Gastroesophageal sphincter (tissue), 4 donors: ENCODE results near the gene FAM3B. TPM values are rescaled to one million over a fixed set of nuclear protein-coding genes. Genes with fewer than 3 reads are reported as not detected.

Source experiments
- ATAC-seq: fragments of 150-250 bp; one replicate; pipeline ENCODE4 v1.9.1; 2016; ENCODE audit warnings: mild to moderate bottlenecking, moderate library complexity
- H3K27ac ChIP-seq, 4 donors: fragments of 200-600 bp; sonication (generic) in 3 of 4; 1 replicate in 3 of 4; 2 replicates in 1 of 4; pipeline ENCODE4 v1.5.1; 2016 to 2019
- H3K27me3 ChIP-seq: fragments of 200-600 bp; sonication (generic); one replicate; pipeline ENCODE4 v1.5.1; 2019
- H3K36me3 ChIP-seq, 2 donors: fragments of 200-600 bp; sonication (generic); one replicate each; pipeline ENCODE4 v1.5.1; 2019; ENCODE audit warnings: control low read depth in 1 of 2
- H3K4me1 ChIP-seq, 3 donors: fragments of 200-600 bp; sonication (generic); 1 replicate in 2 of 3; 2 replicates in 1 of 3; pipeline ENCODE4 v1.5.1; 2016 to 2019; ENCODE audit warnings: control low read depth in 2 of 3
- H3K4me3 ChIP-seq, 2 donors: fragments of 200-600 bp; sonication (generic); one replicate each; pipeline ENCODE4 v1.5.1; 2019; ENCODE audit warnings: mild to moderate bottlenecking in 1 of 2, moderate library complexity in 1 of 2
- H3K9me3 ChIP-seq, 3 donors: fragments of 200-600 bp; sonication (generic); one replicate each; pipeline ENCODE4 v1.5.1; 2017 to 2019; ENCODE audit warnings: control low read depth in 2 of 3
- EP300 ChIP-seq: sonication (generic); formaldehyde crosslinking; IDR thresholded peaks from one replicate; pipeline ENCODE4 v1.6.1; 2017; ENCODE audit warnings: antibody characterized with exemption, mild to moderate bottlenecking
- POLR2A ChIP-seq, 2 donors: fragments of 450-650 bp; IDR thresholded peaks; one replicate each; pipeline ENCODE4 v1.6.1; 2017; ENCODE audit warnings: antibody characterized with exemption in 2 of 2, mild to moderate bottlenecking in 2 of 2, moderate library complexity in 1 of 2
- POLR2AphosphoS5 ChIP-seq: sonication (generic); formaldehyde crosslinking; IDR thresholded peaks from one replicate; pipeline ENCODE4 v1.6.1; 2017; ENCODE audit warnings: antibody characterized with exemption
- WGBS, 2 donors: methylation state at CpG; one replicate each; pipeline ENCODE4 v1.1.5; 2018; ENCODE audit warnings: low coverage in 1 of 2; 5-methylcytosine and 5-hydroxymethylcytosine counted together
- total RNA-seq, 4 donors: library from RNA; depleted of rRNA; stranded (reverse); fragments of >200 nt; gene quantifications; one replicate each; pipeline ENCODE4 v1.1.0, GENCODE V29; 2016
- TF ChIP-seq, protein P1 (sequence below), 4 experiments: fragments of 200-600 bp in 2 of 4; fragments of 450-650 bp in 2 of 4; sonication (generic) in 1 of 4; IDR thresholded peaks; one replicate each; pipeline ENCODE4 v1.5.1; 2017 to 2019; ENCODE audit warnings: antibody characterized with exemption in 4 of 4, mild to moderate bottlenecking in 2 of 4, moderate library complexity in 2 of 4

The FAM3B gene
- total RNA-seq, 4 donors from 2014 or later: 0.31 to 7.1 TPM; not detected in 2

DNA sequence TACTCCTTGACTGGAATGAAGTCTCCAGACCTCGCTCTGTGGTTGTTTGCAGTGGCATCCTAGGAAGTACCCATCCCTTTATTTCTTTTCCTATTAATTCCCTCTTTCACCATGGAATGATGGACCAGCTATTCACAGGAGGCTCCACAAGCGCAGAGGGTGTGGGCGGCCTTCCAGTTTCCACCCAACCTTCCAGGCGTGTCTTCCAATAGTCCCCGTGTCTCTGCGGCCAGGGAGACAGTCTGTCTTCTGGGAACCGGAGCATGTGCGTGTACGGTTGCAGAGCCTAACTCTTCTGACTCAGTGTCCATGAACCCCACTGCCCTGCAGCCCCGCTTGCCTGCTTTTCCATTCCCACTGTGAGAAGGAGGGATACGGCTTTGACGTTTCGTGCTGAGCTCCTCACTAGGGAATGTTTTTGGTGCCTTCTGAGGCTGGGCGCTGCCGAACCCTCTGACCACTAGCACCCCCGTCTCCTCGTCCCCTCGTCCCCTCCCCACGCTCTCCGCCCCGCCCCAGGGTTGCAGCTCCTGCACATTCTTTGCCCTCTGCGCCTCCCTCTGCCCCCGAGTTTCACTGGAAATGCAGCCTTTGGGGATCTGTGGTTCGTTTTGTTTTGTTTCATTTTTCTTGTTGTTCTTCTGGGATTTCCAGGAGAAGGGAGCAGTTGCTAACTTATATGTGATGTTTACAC, 26.3 kb upstream of the FAM3B start:
- peak overlapping the region in 1 of 2 donors; percentile 26 for H3K4me3 ChIP-seq
- no peak for ATAC-seq
- 33 to 72% methylated on average over 6 to 10 of the region's 24 CpGs for WGBS, 2 donors

DNA sequence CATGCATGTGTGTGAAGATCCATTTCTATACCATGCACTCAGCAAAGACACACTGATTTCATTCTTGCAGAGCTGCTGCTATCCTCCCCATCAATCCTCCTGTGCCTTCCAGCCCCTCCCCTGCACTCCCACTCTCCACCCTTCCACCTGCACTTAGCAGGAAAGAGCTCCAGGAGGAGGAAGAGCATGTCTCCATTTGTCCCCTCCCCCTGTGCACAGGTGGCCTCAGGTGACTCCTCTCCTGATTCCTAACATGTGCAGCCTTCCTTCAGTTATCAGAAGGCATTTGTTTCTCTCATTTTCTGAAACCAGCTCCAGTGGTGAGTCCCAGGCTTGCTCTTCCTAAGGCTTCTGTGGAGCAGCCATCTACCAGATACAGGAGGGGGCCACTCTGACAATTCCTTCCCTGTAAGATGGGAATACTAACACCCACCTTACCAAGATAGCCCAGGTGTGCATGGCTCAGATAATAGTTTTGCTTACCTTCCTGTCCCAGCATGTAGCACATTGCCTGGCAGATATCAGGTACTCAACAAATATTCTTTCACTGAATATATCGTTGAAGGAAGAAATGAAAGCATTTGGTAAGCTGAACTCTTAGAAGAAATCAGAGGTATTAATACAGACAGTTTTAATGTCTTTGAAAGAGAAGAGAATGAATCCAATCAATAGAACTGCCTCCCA, 21.9 kb upstream of the FAM3B start:
- no peak for ATAC-seq
- WGBS, 2 donors: 88% methylated on average over 1 of the region's 1 CpG
- no peak overlapping the region for H3K27ac ChIP-seq
- no peaks in the 10 kb centered on the region for H3K4me1 ChIP-seq
- no peaks in the 10 kb centered on the region for H3K9me3 ChIP-seq
- H3K36me3 ChIP-seq: no peaks in the 10 kb centered on the region
- H3K4me3 ChIP-seq: no peak overlapping the region
- peaks cover 59% of the 10 kb centered on the region for H3K27me3 ChIP-seq
- TF ChIP-seq EP300 (no peak), POLR2A (IDR thresholded peaks at IDR 0.05) (no peak), POLR2AphosphoS5 (no peak)
- TF ChIP-seq, protein P1, sequence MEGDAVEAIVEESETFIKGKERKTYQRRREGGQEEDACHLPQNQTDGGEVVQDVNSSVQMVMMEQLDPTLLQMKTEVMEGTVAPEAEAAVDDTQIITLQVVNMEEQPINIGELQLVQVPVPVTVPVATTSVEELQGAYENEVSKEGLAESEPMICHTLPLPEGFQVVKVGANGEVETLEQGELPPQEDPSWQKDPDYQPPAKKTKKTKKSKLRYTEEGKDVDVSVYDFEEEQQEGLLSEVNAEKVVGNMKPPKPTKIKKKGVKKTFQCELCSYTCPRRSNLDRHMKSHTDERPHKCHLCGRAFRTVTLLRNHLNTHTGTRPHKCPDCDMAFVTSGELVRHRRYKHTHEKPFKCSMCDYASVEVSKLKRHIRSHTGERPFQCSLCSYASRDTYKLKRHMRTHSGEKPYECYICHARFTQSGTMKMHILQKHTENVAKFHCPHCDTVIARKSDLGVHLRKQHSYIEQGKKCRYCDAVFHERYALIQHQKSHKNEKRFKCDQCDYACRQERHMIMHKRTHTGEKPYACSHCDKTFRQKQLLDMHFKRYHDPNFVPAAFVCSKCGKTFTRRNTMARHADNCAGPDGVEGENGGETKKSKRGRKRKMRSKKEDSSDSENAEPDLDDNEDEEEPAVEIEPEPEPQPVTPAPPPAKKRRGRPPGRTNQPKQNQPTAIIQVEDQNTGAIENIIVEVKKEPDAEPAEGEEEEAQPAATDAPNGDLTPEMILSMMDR (IDR thresholded peaks at IDR 0.05): no peak

More for the DNA sequence above, 26.3 kb upstream of the FAM3B start:
- TF ChIP-seq EP300: no peak
- TF ChIP-seq POLR2A (IDR thresholded peaks at IDR 0.05): no peak
- TF ChIP-seq POLR2AphosphoS5: no peak
- TF ChIP-seq, protein P1 (IDR thresholded peaks at IDR 0.05): no peak
- Histone ChIP-seq H3K9me3 (no peaks in the 10 kb centered on the region), H3K4me1 (no peaks in the 10 kb centered on the region), H3K27me3 (peaks cover 63% of the 10 kb centered on the region), H3K36me3 (no peaks in the 10 kb centered on the region), H3K27ac (no peak overlapping the region)

DNA sequence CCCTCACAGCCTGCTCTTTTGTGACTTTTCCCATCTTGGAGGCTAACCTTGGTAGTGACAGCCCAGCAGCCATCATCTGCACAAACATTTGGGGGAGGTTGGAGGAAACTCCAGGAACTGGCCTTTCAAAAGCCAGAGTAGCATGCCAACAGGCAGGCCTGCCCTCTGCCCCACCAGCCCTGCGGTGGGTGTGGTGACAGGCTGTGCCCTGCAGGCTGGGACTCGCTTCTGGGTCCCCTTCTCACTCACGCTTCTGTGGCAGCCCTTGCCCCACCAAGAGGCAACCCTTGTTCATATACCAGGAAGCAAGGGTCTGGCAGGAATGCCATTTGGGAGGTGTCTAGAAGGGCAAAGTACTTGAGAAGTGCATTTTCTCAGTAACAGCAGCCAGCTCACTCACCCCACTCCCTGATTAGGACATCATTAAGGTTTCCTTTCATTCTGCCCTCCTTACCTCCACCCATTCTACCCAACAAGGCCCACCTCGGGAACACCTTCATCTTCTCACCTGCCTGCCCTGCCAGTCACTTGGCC, 20.8 kb upstream of the FAM3B start:
- Histone ChIP-seq H3K27ac (no peak overlapping the region), H3K27me3 (peaks cover 51% of the 10 kb centered on the region), H3K9me3 (no peaks in the 10 kb centered on the region), H3K36me3 (no peaks in the 10 kb centered on the region), H3K4me1 (no peaks in the 10 kb centered on the region), H3K4me3 (no peak overlapping the region)
- 80 to 86% methylated on average over 3 of the region's 4 CpGs for WGBS, 2 donors
- ATAC-seq: no peak
- TF ChIP-seq, protein P1 (IDR thresholded peaks at IDR 0.05): no peak
- TF ChIP-seq POLR2A (IDR thresholded peaks at IDR 0.05): no peak
- TF ChIP-seq EP300: no peak
- TF ChIP-seq POLR2AphosphoS5: no peak

DNA sequence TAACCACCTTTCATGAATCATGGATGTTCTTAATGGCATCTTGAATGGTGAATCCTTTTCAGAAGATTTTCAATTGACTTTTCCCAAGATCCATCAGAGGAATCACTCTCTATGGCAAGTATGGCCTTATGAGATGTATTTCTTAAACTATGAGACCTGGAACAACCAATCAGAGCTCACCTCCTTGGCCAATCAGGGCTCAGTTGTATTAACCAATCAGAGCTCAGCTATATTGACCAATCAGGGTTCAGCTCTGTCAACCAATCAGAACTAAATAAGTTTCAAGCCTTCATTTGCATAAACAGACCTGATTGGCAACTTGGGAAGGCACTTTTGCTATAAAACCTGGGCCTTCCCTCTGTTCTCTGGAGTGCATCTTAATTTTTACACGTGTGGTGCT, 13.6 kb upstream of the FAM3B start:
- H3K4me3 ChIP-seq: no peak overlapping the region
- WGBS, 2 donors: 50 to 78% methylated on average over 1 of the region's 1 CpG

DNA sequence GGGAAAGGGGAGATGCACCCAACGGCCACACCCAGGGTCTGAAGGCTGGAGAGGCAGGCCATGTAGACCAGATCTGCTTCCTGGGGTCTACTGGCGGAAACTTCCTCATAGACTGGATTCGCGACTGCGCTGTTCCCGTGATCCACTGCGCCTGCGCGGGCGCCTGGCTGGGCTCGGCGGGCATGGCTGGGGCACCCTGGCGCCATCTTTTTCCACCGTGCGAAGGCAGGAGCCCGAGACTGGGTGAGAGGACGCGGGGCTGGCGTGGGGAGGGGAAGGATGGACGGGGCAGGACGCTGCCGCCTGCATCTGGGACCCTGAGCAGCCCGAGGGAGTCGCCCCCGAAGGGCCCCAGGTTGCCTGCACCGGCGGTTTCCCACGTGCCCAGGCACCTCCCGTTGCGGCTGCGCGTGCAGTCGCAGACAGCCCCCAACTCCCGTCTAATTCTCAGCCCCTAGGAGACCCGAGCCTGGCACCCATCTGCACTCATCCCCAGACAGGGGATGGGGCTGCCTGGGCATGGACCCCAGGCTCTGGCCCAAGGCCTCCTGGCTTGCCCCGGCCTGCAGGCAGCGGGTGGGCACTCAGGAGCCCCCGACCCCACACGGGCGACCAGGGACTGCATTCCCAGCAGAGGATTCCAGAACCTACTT, 12.4 kb upstream of the FAM3B start:
- Histone ChIP-seq H3K36me3 (no peaks in the 10 kb centered on the region), H3K4me1 (no peaks in the 10 kb centered on the region), H3K27me3 (peaks cover 32% of the 10 kb centered on the region), H3K27ac (no peak overlapping the region), H3K4me3 (no peak overlapping the region), H3K9me3 (peaks cover 0 to 23% (median 0%) of the 10 kb centered on the region in 3 donors)
- no peak for ATAC-seq
- no peak for TF ChIP-seq EP300
- TF ChIP-seq, protein P1 (IDR thresholded peaks at IDR 0.05): no peak
- WGBS, 2 donors: 67 to 90% methylated on average over 1 to 9 of the region's 40 CpGs

More for the DNA sequence above, 13.6 kb upstream of the FAM3B start:
- no peak for TF ChIP-seq POLR2AphosphoS5
- Histone ChIP-seq H3K36me3 (no peaks in the 10 kb centered on the region), H3K27ac (no peak overlapping the region), H3K27me3 (peaks cover 24% of the 10 kb centered on the region), H3K9me3 (peaks cover 0 to 23% (median 0%) of the 10 kb centered on the region in 3 donors), H3K4me1 (no peaks in the 10 kb centered on the region)
- ATAC-seq: no peak
